GM13976 (cell line): ENCODE results near the gene MERTK.

Experiments
- DNase-seq: peaks from one replicate; pipeline ENCODE4 v3.0.0; 2012; ENCODE audit warnings: low spot score
- CTCF ChIP-seq: IDR thresholded peaks from 2 replicates; pipeline ENCODE4 v1.5.1; 2012; ENCODE audit warnings: borderline replicate concordance, mild to moderate bottlenecking; ENCODE audit not compliant: insufficient read depth; ENCODE audit errors: extremely low read depth, missing control alignments, control extremely low read depth
- in situ Hi-C: fragments of 300-500 bp; cut with MboI; formaldehyde crosslinking; loops from one replicate; pipeline ENCODE4 v1.12.0; 2022; ENCODE audit warnings: low sequenced_read_pairs, mixed read lengths, inconsistent platforms; ENCODE audit not compliant: unreplicated experiment

MERTK gene

GRCh38 chr2:111985514-111985913, 87.1 kb downstream of the MERTK start:
- TF ChIP-seq CTCF: no peak
- no peak for DNase-seq
- in situ Hi-C loops: no loop called here

- DNase-seq: no peak
- TF ChIP-seq CTCF: no peak
- in situ Hi-C loops: no loop called here
Measured at GRCh38 chr2:111986116-111986900, 87.9 kb downstream of the MERTK start.

GRCh38 chr2:111990375-111990774, 92.0 kb downstream of the MERTK start:
- TF ChIP-seq CTCF: no peak
- no peak for DNase-seq
- in situ Hi-C loops: no loop called here

- no peak for DNase-seq
- in situ Hi-C loops: no loop called here
- no peak for TF ChIP-seq CTCF
Measured at GRCh38 chr2:111990856-111991255, 92.4 kb downstream of the MERTK start.

- no peak for TF ChIP-seq CTCF
- DNase-seq: no peak
- in situ Hi-C loops: no loop called here
Measured at GRCh38 chr2:111994042-111994441, 95.6 kb downstream of the MERTK start.

GRCh38 chr2:111995148-111995547, 96.7 kb downstream of the MERTK start:
- in situ Hi-C loops: no loop called here
- no peak for DNase-seq
- no peak for TF ChIP-seq CTCF
